ENCODE measurements around the gene PKD2. TPM values are rescaled to one million over a fixed set of nuclear protein-coding genes. Genes with fewer than 3 reads are reported as not detected.

PKD2 gene
- total and polyA plus RNA-seq, 12 donors = 19.2 to 74.1 (median 38.9) TPM

- WGBS, 4 donors = 86 to 100% (median 93%) methylated on average over 1 of the region's 1 CpG
- Histone ChIP-seq H3K36me3 (replicated peaks in 1 of 2) (peaks cover 0 to 58% of the 10 kb centered on the region in 2 donors), H3K4me3 (no peak overlapping the region), H3K27me3 (no peaks in the 10 kb centered on the region), H3K4me1 (replicated peaks in 1 of 2) (no peaks in the 10 kb centered on the region), H3K27ac (no peak overlapping the region), H3K9me3 (replicated peaks in 1 of 3) (peaks cover 0 to 4% (median 0%) of the 10 kb centered on the region in 3 donors)
- intact Hi-C loops (cut with DNase I) = no loop called here
- TF ChIP-seq POLR2A (IDR thresholded peaks at IDR 0.05) = no peak
- TF ChIP-seq CTCF (IDR thresholded peaks at IDR 0.05) = no peak
- DNase-seq = no peak
These were observed 62.6 kb downstream of the PKD2 start for GRCh38 chr4:88070031-88070430.

- peaks cover 0 to 42% of the 10 kb centered on the region in 2 donors for H3K36me3 ChIP-seq (replicated peaks in 1 of 2)
- intact Hi-C loops (cut with DNase I) = no loop called here
- H3K27me3 ChIP-seq = no peaks in the 10 kb centered on the region
- WGBS, 4 donors = 91 to 95% (median 93%) methylated on average over 9 of the region's 9 CpGs
- DNase-seq = no peak
- TF ChIP-seq POLR2A (IDR thresholded peaks at IDR 0.05) (no peak), CTCF (IDR thresholded peaks at IDR 0.05) (no peak)
- H3K27ac ChIP-seq = no peak overlapping the region
- H3K9me3 ChIP-seq (replicated peaks in 1 of 3) = no peaks in the 10 kb centered on the region
- no peaks in the 10 kb centered on the region for H3K4me1 ChIP-seq (replicated peaks in 1 of 2)
- no peak overlapping the region for H3K4me3 ChIP-seq
These were observed 67.9 kb downstream of the PKD2 start for GRCh38 chr4:88075336-88075735.

GRCh38 chr4:88077911-88078524 is 70.6 kb downstream of the PKD2 start:
- H3K36me3 ChIP-seq (replicated peaks in 1 of 2) = peaks cover 0 to 28% of the 10 kb centered on the region in 2 donors
- DNase-seq = no peak
- no peaks in the 10 kb centered on the region for H3K4me1 ChIP-seq (replicated peaks in 1 of 2)
- TF ChIP-seq CTCF (IDR thresholded peaks at IDR 0.05) = no peak
- no peak for TF ChIP-seq POLR2A (IDR thresholded peaks at IDR 0.05)
- H3K27me3 ChIP-seq = no peaks in the 10 kb centered on the region
- no peak overlapping the region for H3K27ac ChIP-seq
- WGBS, 4 donors = 92 to 95% (median 94%) methylated on average over 7 of the region's 7 CpGs
- H3K9me3 ChIP-seq (replicated peaks in 1 of 3) = no peaks in the 10 kb centered on the region
- no peak overlapping the region for H3K4me3 ChIP-seq
- intact Hi-C loops (cut with DNase I) = no loop called here

GRCh38 chr4:88078579-88078978 is 71.1 kb downstream of the PKD2 start:
- WGBS, 4 donors = 75 to 97% (median 96%) methylated on average over 2 of the region's 2 CpGs
- intact Hi-C loops (cut with DNase I) = no loop called here
- Histone ChIP-seq H3K27ac (no peak overlapping the region), H3K9me3 (replicated peaks in 1 of 3) (no peaks in the 10 kb centered on the region), H3K36me3 (replicated peaks in 1 of 2) (peaks cover 0 to 28% of the 10 kb centered on the region in 2 donors), H3K4me1 (replicated peaks in 1 of 2) (no peaks in the 10 kb centered on the region), H3K27me3 (no peaks in the 10 kb centered on the region), H3K4me3 (no peak overlapping the region)
- no peak for DNase-seq
- no peak for TF ChIP-seq POLR2A (IDR thresholded peaks at IDR 0.05)
- no peak for TF ChIP-seq CTCF (IDR thresholded peaks at IDR 0.05)

All from adrenal gland (tissue), 12 donors.